ENCODE data around the gene ZC2HC1B.

GRCh38 chr6:143857651-143858050 lies 6.6 kb upstream of the ZC2HC1B start:
- TF ChIP-seq, protein P1, sequence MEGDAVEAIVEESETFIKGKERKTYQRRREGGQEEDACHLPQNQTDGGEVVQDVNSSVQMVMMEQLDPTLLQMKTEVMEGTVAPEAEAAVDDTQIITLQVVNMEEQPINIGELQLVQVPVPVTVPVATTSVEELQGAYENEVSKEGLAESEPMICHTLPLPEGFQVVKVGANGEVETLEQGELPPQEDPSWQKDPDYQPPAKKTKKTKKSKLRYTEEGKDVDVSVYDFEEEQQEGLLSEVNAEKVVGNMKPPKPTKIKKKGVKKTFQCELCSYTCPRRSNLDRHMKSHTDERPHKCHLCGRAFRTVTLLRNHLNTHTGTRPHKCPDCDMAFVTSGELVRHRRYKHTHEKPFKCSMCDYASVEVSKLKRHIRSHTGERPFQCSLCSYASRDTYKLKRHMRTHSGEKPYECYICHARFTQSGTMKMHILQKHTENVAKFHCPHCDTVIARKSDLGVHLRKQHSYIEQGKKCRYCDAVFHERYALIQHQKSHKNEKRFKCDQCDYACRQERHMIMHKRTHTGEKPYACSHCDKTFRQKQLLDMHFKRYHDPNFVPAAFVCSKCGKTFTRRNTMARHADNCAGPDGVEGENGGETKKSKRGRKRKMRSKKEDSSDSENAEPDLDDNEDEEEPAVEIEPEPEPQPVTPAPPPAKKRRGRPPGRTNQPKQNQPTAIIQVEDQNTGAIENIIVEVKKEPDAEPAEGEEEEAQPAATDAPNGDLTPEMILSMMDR (IDR thresholded peaks at IDR 0.05) = no peak
- TF ChIP-seq POLR2A (IDR thresholded peaks at IDR 0.05) = no peak
